ENCODE results near the gene PPFIA1. TPM values are rescaled to one million over a fixed set of nuclear protein-coding genes. Genes with fewer than 3 reads are reported as not detected.

The PPFIA1 gene
- total RNA-seq, 4 donors from 2014 or later, result 50.9 to 57.9 (median 54.6) TPM

- Histone ChIP-seq H3K36me3 (no peaks in the 10 kb centered on the region), H3K9me3 (no peaks in the 10 kb centered on the region), H3K4me1 (peaks cover 20 to 26% of the 10 kb centered on the region in 2 donors), H3K27ac (peak overlapping the region; percentile 29 to 87 (median 68)), H3K4me3 (replicated peaks in 1 of 3) (peak overlapping the region; percentile 93 to 97 (median 95)), H3K27me3 (no peaks in the 10 kb centered on the region)
- WGBS, 2 donors, result 19 to 20% methylated on average over 9 to 16 of the region's 16 CpGs
- TF ChIP-seq CTCF (IDR thresholded peaks at IDR 0.05), result no peak
- TF ChIP-seq POLR2A (IDR thresholded peaks at IDR 0.05), result peak in 1 of 2 donors; percentile 21
- intact Hi-C loops (cut with DNase I), result loop anchor here (5.0 kb wide), 1 partner anchor 122 kb away; no protein-coding TSS in a partner anchor
- DNase-seq, result peak; percentile 81 to 86
Observed at GRCh38 chr11:70399681-70400112, 129.2 kb downstream of the PPFIA1 start.

DNA sequence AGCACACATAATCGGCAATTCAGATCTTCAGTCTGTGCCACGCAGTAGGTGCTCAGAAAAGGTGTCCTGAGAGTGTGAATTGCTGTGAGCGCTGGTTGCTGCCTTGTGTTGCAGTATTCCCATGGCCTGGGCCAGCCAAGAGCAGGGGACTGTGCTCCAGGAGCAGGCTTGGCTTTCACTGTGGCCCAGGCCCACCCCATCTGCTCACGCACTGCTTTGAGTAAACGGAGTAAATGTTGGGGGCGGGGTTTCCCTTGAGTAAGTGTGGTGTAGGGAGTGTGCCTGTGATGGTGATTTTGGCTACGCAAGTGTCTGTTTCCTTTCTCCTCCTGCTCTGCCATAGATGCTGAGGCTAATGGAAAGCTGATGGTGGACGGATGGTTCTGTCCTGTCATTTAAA is 130.2 kb downstream of the PPFIA1 start:
- Histone ChIP-seq H3K4me1 (peaks cover 20 to 26% of the 10 kb centered on the region in 2 donors), H3K4me3 (replicated peaks in 1 of 3) (no peak overlapping the region), H3K9me3 (no peaks in the 10 kb centered on the region), H3K36me3 (peaks cover under 1 to 5% of the 10 kb centered on the region in 2 donors), H3K27me3 (no peaks in the 10 kb centered on the region), H3K27ac (no peak overlapping the region)
- intact Hi-C loops (cut with DNase I), result no loop called here
- WGBS, 2 donors, result 89 to 91% methylated on average over 7 to 8 of the region's 8 CpGs
- no peak for TF ChIP-seq POLR2A (IDR thresholded peaks at IDR 0.05)
- DNase-seq, result no peak

DNA sequence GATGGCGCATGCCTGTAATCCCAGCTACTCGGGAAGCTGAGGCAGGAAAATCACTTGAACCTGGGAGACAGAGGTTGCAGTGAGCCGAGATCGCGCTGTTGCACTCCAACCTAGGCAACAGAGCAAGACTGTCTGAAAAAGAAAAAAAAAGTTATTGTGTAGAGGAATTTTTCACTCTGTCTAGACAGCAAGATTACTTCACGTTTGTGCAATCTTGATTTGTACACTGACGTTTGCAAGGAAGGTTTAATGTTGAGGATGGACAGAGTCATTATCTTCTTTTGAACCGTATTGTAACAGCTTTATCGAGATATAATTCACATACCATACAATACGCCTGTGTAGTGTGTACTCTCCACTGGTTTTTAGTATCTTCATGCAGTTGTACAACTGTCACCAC is 131.5 kb downstream of the PPFIA1 start:
- 91 to 92% methylated on average over 10 of the region's 10 CpGs for WGBS, 2 donors
- intact Hi-C loops (cut with DNase I), result no loop called here
- peaks cover 11 to 12% of the 10 kb centered on the region in 2 donors for H3K36me3 ChIP-seq
- no peaks in the 10 kb centered on the region for H3K9me3 ChIP-seq
- H3K27me3 ChIP-seq, result no peaks in the 10 kb centered on the region
- no peak overlapping the region for H3K27ac ChIP-seq
- H3K4me3 ChIP-seq (replicated peaks in 1 of 3), result no peak overlapping the region
- DNase-seq, result no peak
- TF ChIP-seq CTCF (IDR thresholded peaks at IDR 0.05), result no peak
- TF ChIP-seq POLR2A (IDR thresholded peaks at IDR 0.05), result no peak
- H3K4me1 ChIP-seq, result peaks cover 20 to 26% of the 10 kb centered on the region in 2 donors

DNA sequence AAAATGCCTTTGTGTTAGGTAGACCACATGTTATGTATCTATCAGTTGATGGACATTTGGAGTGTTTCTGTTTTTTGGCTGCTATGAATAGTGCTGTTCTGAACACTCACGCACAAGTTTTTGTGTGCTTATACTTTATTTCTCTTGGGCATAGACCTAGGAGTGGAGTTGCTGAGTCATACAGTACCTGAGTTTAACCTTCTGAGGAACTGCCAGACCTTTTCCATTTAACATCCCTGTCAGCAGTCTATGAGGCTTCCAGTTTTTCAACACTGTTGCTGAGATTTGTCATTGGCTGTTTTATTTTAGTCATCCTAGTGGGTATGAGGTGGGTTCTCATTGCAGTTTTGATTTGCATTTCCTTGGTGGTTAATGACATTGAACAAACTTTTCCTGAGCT is 132.2 kb downstream of the PPFIA1 start:
- H3K27me3 ChIP-seq, result no peaks in the 10 kb centered on the region
- no peak for DNase-seq
- peaks cover 18% of the 10 kb centered on the region in 2 donors for H3K36me3 ChIP-seq
- H3K4me1 ChIP-seq, result peaks cover 16 to 21% of the 10 kb centered on the region in 2 donors
- no peak overlapping the region for H3K27ac ChIP-seq
- no peaks in the 10 kb centered on the region for H3K9me3 ChIP-seq
- intact Hi-C loops (cut with DNase I), result no loop called here
- 0 to 47% methylated on average over 1 of the region's 1 CpG for WGBS, 2 donors
- no peak for TF ChIP-seq CTCF (IDR thresholded peaks at IDR 0.05)
- TF ChIP-seq POLR2A (IDR thresholded peaks at IDR 0.05), result no peak
- H3K4me3 ChIP-seq (replicated peaks in 1 of 3), result no peak overlapping the region

- Histone ChIP-seq H3K27me3 (no peaks in the 10 kb centered on the region), H3K4me1 (peaks cover 13 to 21% of the 10 kb centered on the region in 2 donors), H3K4me3 (replicated peaks in 1 of 3) (no peak overlapping the region), H3K9me3 (no peaks in the 10 kb centered on the region), H3K36me3 (peaks cover 33 to 34% of the 10 kb centered on the region in 2 donors), H3K27ac (no peak overlapping the region)
- intact Hi-C loops (cut with DNase I), result no loop called here
- no peak for TF ChIP-seq POLR2A (IDR thresholded peaks at IDR 0.05)
- TF ChIP-seq CTCF (IDR thresholded peaks at IDR 0.05), result no peak
- no peak for DNase-seq
- WGBS, 2 donors, result 93% methylated on average over 11 of the region's 11 CpGs
Observed at GRCh38 chr11:70404244-70404643, 133.8 kb downstream of the PPFIA1 start.
